Measurements from ENCODE around the gene PPP2R5B.

DNA sequence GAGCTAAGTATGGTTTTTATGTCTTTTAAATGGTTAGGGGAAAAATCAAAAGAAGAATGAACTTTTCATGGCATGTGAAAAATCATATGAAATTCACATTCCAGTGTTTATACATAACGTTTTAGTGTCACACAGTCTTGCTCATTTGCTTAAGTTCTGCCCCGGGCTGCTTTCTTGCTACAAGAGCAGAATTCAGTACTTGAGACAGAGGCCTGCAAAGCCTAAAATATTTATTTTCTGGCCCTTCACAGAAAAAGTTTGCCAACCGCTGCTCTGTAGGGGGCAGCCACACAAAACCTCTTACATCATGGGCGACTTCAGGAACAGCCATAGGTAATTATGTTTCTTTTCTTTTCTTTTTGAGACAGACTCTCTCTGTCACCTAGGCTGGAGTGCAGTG lies 6.5 kb upstream of the PPP2R5B start:
- TF ChIP-seq POLR2AphosphoS5 (IDR thresholded peaks at IDR 0.05) = no peak
- TF ChIP-seq, protein P1, sequence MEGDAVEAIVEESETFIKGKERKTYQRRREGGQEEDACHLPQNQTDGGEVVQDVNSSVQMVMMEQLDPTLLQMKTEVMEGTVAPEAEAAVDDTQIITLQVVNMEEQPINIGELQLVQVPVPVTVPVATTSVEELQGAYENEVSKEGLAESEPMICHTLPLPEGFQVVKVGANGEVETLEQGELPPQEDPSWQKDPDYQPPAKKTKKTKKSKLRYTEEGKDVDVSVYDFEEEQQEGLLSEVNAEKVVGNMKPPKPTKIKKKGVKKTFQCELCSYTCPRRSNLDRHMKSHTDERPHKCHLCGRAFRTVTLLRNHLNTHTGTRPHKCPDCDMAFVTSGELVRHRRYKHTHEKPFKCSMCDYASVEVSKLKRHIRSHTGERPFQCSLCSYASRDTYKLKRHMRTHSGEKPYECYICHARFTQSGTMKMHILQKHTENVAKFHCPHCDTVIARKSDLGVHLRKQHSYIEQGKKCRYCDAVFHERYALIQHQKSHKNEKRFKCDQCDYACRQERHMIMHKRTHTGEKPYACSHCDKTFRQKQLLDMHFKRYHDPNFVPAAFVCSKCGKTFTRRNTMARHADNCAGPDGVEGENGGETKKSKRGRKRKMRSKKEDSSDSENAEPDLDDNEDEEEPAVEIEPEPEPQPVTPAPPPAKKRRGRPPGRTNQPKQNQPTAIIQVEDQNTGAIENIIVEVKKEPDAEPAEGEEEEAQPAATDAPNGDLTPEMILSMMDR (IDR thresholded peaks at IDR 0.05) = peak in 1 of 6 experiments; percentile 9
- TF ChIP-seq EP300 (IDR thresholded peaks at IDR 0.05) = no peak
